ENCODE measurements around the gene GPC3.

The GPC3 gene

GRCh38 chrX:133649651-133650050 is 335.7 kb downstream of the GPC3 start:
- Histone ChIP-seq H3K36me3 (ENCODE audit: control insufficient read depth, low read length) (no peaks in the 10 kb centered on the region), H3K4me3 (ENCODE audit: low read length) (no peak overlapping the region), H3K9me2 (replicated peaks; ENCODE audit: control insufficient read depth, low read length) (no peaks in the 10 kb centered on the region), H3K4me2 (ENCODE audit: low read length) (no peak overlapping the region), H3K27me3 (ENCODE audit: control insufficient read depth, low read length) (no peaks in the 10 kb centered on the region), H3K9me3 (ENCODE audit: control insufficient read depth, insufficient read depth, low read length) (no peaks in the 10 kb centered on the region), H3K79me2 (ENCODE audit: control insufficient read depth, low read length) (no peaks in the 10 kb centered on the region), H3K27ac (ENCODE audit: low read depth, low read length) (no peak overlapping the region), H3F3A (ENCODE audit: control insufficient read depth, insufficient read depth) (no peaks in the 10 kb centered on the region), H3K4me1 (ENCODE audit: control insufficient read depth, low read length) (no peaks in the 10 kb centered on the region), H4K20me1 (ENCODE audit: control insufficient read depth, insufficient read depth, low read depth, low read length) (no peaks in the 10 kb centered on the region)
- TF ChIP-seq EZH2phosphoT487 (IDR thresholded peaks at IDR 0.05; ENCODE audit: borderline replicate concordance, low read length) (no peak), CTCF (IDR thresholded peaks at IDR 0.05; ENCODE audit: low read depth, low read length, poor library complexity, severe bottlenecking) (no peak)

- Histone ChIP-seq H3K27me3 (ENCODE audit: control insufficient read depth, low read length) (no peaks in the 10 kb centered on the region), H4K20me1 (ENCODE audit: control insufficient read depth, insufficient read depth, low read depth, low read length) (no peaks in the 10 kb centered on the region), H3F3A (ENCODE audit: control insufficient read depth, insufficient read depth) (no peaks in the 10 kb centered on the region), H3K4me1 (ENCODE audit: control insufficient read depth, low read length) (no peaks in the 10 kb centered on the region), H3K4me3 (ENCODE audit: low read length) (no peak overlapping the region), H3K79me2 (ENCODE audit: control insufficient read depth, low read length) (no peaks in the 10 kb centered on the region), H3K27ac (ENCODE audit: low read depth, low read length) (no peak overlapping the region), H3K9me2 (replicated peaks; ENCODE audit: control insufficient read depth, low read length) (no peaks in the 10 kb centered on the region), H3K36me3 (ENCODE audit: control insufficient read depth, low read length) (no peaks in the 10 kb centered on the region), H3K9me3 (ENCODE audit: control insufficient read depth, insufficient read depth, low read length) (no peaks in the 10 kb centered on the region), H3K4me2 (ENCODE audit: low read length) (no peak overlapping the region)
- no peak for TF ChIP-seq EZH2phosphoT487 (IDR thresholded peaks at IDR 0.05; ENCODE audit: borderline replicate concordance, low read length)
- no peak for TF ChIP-seq CTCF (IDR thresholded peaks at IDR 0.05; ENCODE audit: low read depth, low read length, poor library complexity, severe bottlenecking)
Observed at GRCh38 chrX:133648594-133648993, 336.8 kb downstream of the GPC3 start.

GRCh38 chrX:133646719-133647116 is 338.7 kb downstream of the GPC3 start:
- TF ChIP-seq EZH2phosphoT487 (IDR thresholded peaks at IDR 0.05; ENCODE audit: borderline replicate concordance, low read length): no peak
- TF ChIP-seq CTCF (IDR thresholded peaks at IDR 0.05; ENCODE audit: low read depth, low read length, poor library complexity, severe bottlenecking): no peak
- H3K27me3 ChIP-seq (ENCODE audit: control insufficient read depth, low read length): no peaks in the 10 kb centered on the region
- H3K4me2 ChIP-seq (ENCODE audit: low read length): no peak overlapping the region

More at GRCh38 chrX:133646719-133647116, 338.7 kb downstream of the GPC3 start:
- Histone ChIP-seq H3K4me1 (ENCODE audit: control insufficient read depth, low read length) (no peaks in the 10 kb centered on the region), H3K4me3 (ENCODE audit: low read length) (no peak overlapping the region), H3K9me2 (replicated peaks; ENCODE audit: control insufficient read depth, low read length) (no peaks in the 10 kb centered on the region), H4K20me1 (ENCODE audit: control insufficient read depth, insufficient read depth, low read depth, low read length) (no peaks in the 10 kb centered on the region), H3K27ac (ENCODE audit: low read depth, low read length) (no peak overlapping the region), H3K9me3 (ENCODE audit: control insufficient read depth, insufficient read depth, low read length) (no peaks in the 10 kb centered on the region), H3K36me3 (ENCODE audit: control insufficient read depth, low read length) (no peaks in the 10 kb centered on the region), H3F3A (ENCODE audit: control insufficient read depth, insufficient read depth) (no peaks in the 10 kb centered on the region), H3K79me2 (ENCODE audit: control insufficient read depth, low read length) (no peaks in the 10 kb centered on the region)

Measured in DOHH2 (cell line).